Spleen (tissue), 13 donors: Measurements from ENCODE around the gene CAMKV. TPM values are rescaled to one million over a fixed set of nuclear protein-coding genes. Genes with fewer than 3 reads are reported as not detected.
A peak's percentile ranks its signal among the peaks of the same experiment; 100 is the strongest.
"Not testable (repeated sequence)": the region's sequence is repeated elsewhere in the genome, so short reads cannot be mapped to it uniquely, and the experiment has no call there.

ENCODE experiments used
- DNase-seq: peaks from one replicate; pipeline ENCODE4 v3.0.0-alpha.2; 2020
- H3K27ac ChIP-seq, 8 donors: fragments of 200-600 bp; sonication (generic) in 7 of 8; 1 replicate in 4 of 8; 2 replicates in 4 of 8; pipeline versions ENCODE4 v1.5.0 to v1.8.0; 2016 to 2021; ENCODE audit warnings: inconsistent platforms in 4 of 8, mild to moderate bottlenecking in 4 of 8, moderate library complexity in 1 of 8
- H3K27me3 ChIP-seq, 7 donors: fragments of 200-600 bp; sonication (generic) in 6 of 7; replicated peaks in 1 of 7; 1 replicate in 4 of 7; 2 replicates in 3 of 7; pipeline versions ENCODE4 v1.5.0 to v1.8.0; 2016 to 2021; ENCODE audit warnings: inconsistent platforms in 3 of 7, mild to moderate bottlenecking in 1 of 7
- H3K36me3 ChIP-seq, 6 donors: fragments of 200-600 bp; sonication (generic) in 5 of 6; 1 replicate in 4 of 6; 2 replicates in 2 of 6; pipeline versions ENCODE4 v1.5.0 to v1.8.0; 2016 to 2021; ENCODE audit warnings: inconsistent platforms in 2 of 6
- H3K4me1 ChIP-seq, 6 donors: fragments of 200-600 bp; sonication (generic) in 5 of 6; 1 replicate in 3 of 6; 2 replicates in 3 of 6; pipeline versions ENCODE4 v1.5.0 to v1.8.0; 2016 to 2021; ENCODE audit warnings: inconsistent platforms in 3 of 6
- H3K4me3 ChIP-seq, 8 donors: fragments of 200-600 bp; sonication (generic) in 7 of 8; 1 replicate in 4 of 8; 2 replicates in 4 of 8; pipeline versions ENCODE4 v1.5.0 to v1.8.0; 2016 to 2021; ENCODE audit warnings: inconsistent platforms in 4 of 8, mild to moderate bottlenecking in 4 of 8, moderate library complexity in 2 of 8
- H3K9me3 ChIP-seq, 8 donors: fragments of 200-600 bp; sonication (generic) in 7 of 8; 1 replicate in 4 of 8; 2 replicates in 4 of 8; pipeline versions ENCODE4 v1.5.0 to v1.8.0; 2016 to 2021; ENCODE audit warnings: inconsistent platforms in 4 of 8
- POLR2A ChIP-seq, 3 donors: fragments of 450-650 bp; IDR thresholded peaks; one replicate each; pipeline ENCODE4 v1.5.1; 2017; ENCODE audit warnings: antibody characterized with exemption in 3 of 3, mild to moderate bottlenecking in 1 of 3
- POLR2AphosphoS5 ChIP-seq, 3 donors: sonication (generic); formaldehyde crosslinking; IDR thresholded peaks; one replicate each; pipeline ENCODE4 v1.5.1; 2017; ENCODE audit warnings: antibody characterized with exemption in 3 of 3
- WGBS, 5 donors: extraction: QIAGEN DNeasy Blood & Tissue Kit in 3 of 5; methylation state at CpG; one replicate each; pipeline versions ENCODE4 v1.1.5 to v1.1.7; 2013 to 2018; 5-methylcytosine and 5-hydroxymethylcytosine counted together
- intact Hi-C: fragments of 100-400 bp; cut with DNase I; formaldehyde crosslinking; loops from one replicate; pipeline ENCODE4 v1.15.0; 2023; ENCODE audit warnings: low total_unique reads
- long read RNA-seq, 2 donors: transcript quantifications; one replicate each; lab custom pipeline, GENCODE V29; 2026
- polyA plus RNA-seq, 3 donors: library from polyadenylated mRNA; stranded (reverse); fragments of 200-250 nt; gene quantifications; one replicate each; pipeline ENCODE4 v1.2.1, GENCODE V29; 2013
- total RNA-seq, 7 donors: library from RNA; depleted of rRNA in 3 of 7; stranded (reverse); fragments of >200 nt in 3 of 7; fragmentation: NEBNext Ultra II Directional in 4 of 7; extraction: Animal tissue kit (Norgen Biotek cat#: 25700) in 4 of 7; gene quantifications; one replicate each; pipeline versions ENCODE4 v1.1.0 to v1.2.1, GENCODE V29; 2016 to 2021
- TF ChIP-seq, protein P1 (sequence below), 11 experiments: fragments of 200-600 bp in 7 of 11; fragments of 450-650 bp in 4 of 11; sonication (generic) in 4 of 11; IDR thresholded peaks in 8 of 11; conservative IDR thresholded peaks in 3 of 11; 1 replicate in 7 of 11; 2 replicates in 4 of 11; pipeline versions ENCODE4 v1.4.0 to v1.8.0; 2016 to 2021; ENCODE audit warnings: antibody characterized with exemption in 11 of 11, inconsistent platforms in 4 of 11, mild to moderate bottlenecking in 1 of 11
- donor health status: healthy with polysubstance abuse.
- donor health status: DM: no; HTN: no; CAD: no; lungs with moderate emphysema.
- donor health status: DM: no; HTN: no; CAD: no.
- donor health status: Bipolar disorder and iron deficiency.
- donor health status: healthy.
- donor health status: DM: no; HTN: no; CAD: no.
- donor health status: DM: yes; HTN: yes; CAD: no.

CAMKV gene
- not detected for total RNA-seq
- not detected for polyA plus RNA-seq
- long read RNA-seq, donor 1: 0 reads
- long read RNA-seq, donor 2: 0 reads

- WGBS, 5 donors: 1 to 3% (median 2%) methylated on average over 21 to 59 of the region's 59 CpGs
- DNase-seq: peak; percentile 81
- intact Hi-C loops: no loop called here
- Histone ChIP-seq H3K27ac (no peak within 1 kb of the TSS), H3K27me3 (peaks cover 13 to 73% (median 26%) of the 10 kb centered on the region in 7 donors), H3K4me1 (peaks cover 0 to 16% (median 14%) of the 10 kb centered on the region in 6 donors), H3K9me3 (no peaks in the 10 kb centered on the region), H3K36me3 (no peaks in the 10 kb centered on the region), H3K4me3 (peak within 1 kb of the TSS; percentile 1 to 66 (median 36))
- TF ChIP-seq, protein P1, sequence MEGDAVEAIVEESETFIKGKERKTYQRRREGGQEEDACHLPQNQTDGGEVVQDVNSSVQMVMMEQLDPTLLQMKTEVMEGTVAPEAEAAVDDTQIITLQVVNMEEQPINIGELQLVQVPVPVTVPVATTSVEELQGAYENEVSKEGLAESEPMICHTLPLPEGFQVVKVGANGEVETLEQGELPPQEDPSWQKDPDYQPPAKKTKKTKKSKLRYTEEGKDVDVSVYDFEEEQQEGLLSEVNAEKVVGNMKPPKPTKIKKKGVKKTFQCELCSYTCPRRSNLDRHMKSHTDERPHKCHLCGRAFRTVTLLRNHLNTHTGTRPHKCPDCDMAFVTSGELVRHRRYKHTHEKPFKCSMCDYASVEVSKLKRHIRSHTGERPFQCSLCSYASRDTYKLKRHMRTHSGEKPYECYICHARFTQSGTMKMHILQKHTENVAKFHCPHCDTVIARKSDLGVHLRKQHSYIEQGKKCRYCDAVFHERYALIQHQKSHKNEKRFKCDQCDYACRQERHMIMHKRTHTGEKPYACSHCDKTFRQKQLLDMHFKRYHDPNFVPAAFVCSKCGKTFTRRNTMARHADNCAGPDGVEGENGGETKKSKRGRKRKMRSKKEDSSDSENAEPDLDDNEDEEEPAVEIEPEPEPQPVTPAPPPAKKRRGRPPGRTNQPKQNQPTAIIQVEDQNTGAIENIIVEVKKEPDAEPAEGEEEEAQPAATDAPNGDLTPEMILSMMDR (IDR thresholded peaks at IDR 0.05 in 8 of 11, conservative IDR thresholded peaks at IDR 0.05 in 3 of 11): no peak
- TF ChIP-seq POLR2AphosphoS5 (IDR thresholded peaks at IDR 0.05): no peak
- TF ChIP-seq POLR2A (IDR thresholded peaks at IDR 0.05): no peak
These were observed at the start of gene CAMKV for GRCh38 chr3:49869525-49870126. Gene CAMKV (minus strand): TSS chr3:49869906. CDS start chr3:49862388, 7,518 bp downstream.

- 71 to 90% (median 85%) methylated on average over 19 of the region's 19 CpGs for WGBS, 5 donors
- H3K4me3 ChIP-seq, H3K9me3 ChIP-seq, H3K36me3 ChIP-seq, H3K27me3 ChIP-seq, DNase-seq, intact Hi-C loops: not testable (repeated sequence)
- Histone ChIP-seq H3K27ac (peak overlapping the region in 5 of 8 donors; percentile 15 to 71 (median 45)), H3K4me1 (peaks cover 0 to 15% (median 0%) of the 10 kb centered on the region in 6 donors)
These were observed 48.3 kb upstream of the CAMKV start for GRCh38 chr3:49917806-49918590.

GRCh38 chr3:49916686-49917085 is 47.0 kb upstream of the CAMKV start:
- Histone ChIP-seq H3K27me3 (no peaks in the 10 kb centered on the region), H3K4me3 (no peak overlapping the region), H3K9me3 (no peaks in the 10 kb centered on the region), H3K36me3 (peaks cover 0 to 18% (median 6%) of the 10 kb centered on the region in 6 donors), H3K27ac (no peak overlapping the region), H3K4me1 (peaks cover 0 to 15% (median 0%) of the 10 kb centered on the region in 6 donors)
- no peak for DNase-seq
- TF ChIP-seq POLR2AphosphoS5 (IDR thresholded peaks at IDR 0.05) (no peak), POLR2A (IDR thresholded peaks at IDR 0.05) (no peak)
- TF ChIP-seq, protein P1 (IDR thresholded peaks at IDR 0.05 in 8 of 11, conservative IDR thresholded peaks at IDR 0.05 in 3 of 11): no peak
- 87 to 90% (median 88%) methylated on average over 5 of the region's 5 CpGs for WGBS, 5 donors
- intact Hi-C loops: no loop called here

DNA sequence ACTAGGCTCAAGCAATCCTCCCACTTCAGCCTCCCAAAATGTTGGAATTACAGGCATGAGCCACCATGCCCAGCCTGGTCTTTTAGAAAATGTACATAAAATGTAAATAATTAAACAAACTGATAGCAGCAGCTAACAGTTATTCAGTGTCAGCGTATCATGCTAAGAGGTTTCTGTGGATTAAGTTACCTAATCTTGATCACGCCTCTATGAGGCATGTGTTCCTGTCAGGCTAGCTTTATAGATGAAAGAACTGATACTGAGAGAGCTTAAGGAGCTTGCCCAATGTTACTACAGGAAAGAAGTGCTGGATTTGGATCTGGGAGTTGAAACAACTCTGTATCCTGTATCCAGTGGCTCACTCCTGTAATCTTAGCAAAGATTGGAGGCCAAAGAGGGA is 45.2 kb upstream of the CAMKV start:
- peaks cover 0 to 36% (median 23%) of the 10 kb centered on the region in 6 donors for H3K36me3 ChIP-seq
- TF ChIP-seq POLR2A (IDR thresholded peaks at IDR 0.05) (no peak), POLR2AphosphoS5 (IDR thresholded peaks at IDR 0.05) (no peak)
- TF ChIP-seq, protein P1 (IDR thresholded peaks at IDR 0.05 in 8 of 11, conservative IDR thresholded peaks at IDR 0.05 in 3 of 11): no peak
- H3K4me1 ChIP-seq: peaks cover 0 to 15% (median 0%) of the 10 kb centered on the region in 6 donors
- DNase-seq: no peak
- no peak overlapping the region for H3K27ac ChIP-seq
- WGBS, 5 donors: 63 to 88% (median 84%) methylated on average over 2 of the region's 2 CpGs
- intact Hi-C loops: no loop called here
- no peaks in the 10 kb centered on the region for H3K27me3 ChIP-seq
- no peaks in the 10 kb centered on the region for H3K9me3 ChIP-seq
- H3K4me3 ChIP-seq: no peak overlapping the region
